ENCODE data around the gene ESCO1.
"Not testable (repeated sequence)": the region's sequence is repeated elsewhere in the genome, so short reads cannot be mapped to it uniquely, and the experiment has no call there.

The ESCO1 gene
- long read RNA-seq, donor 1, partial matches to known transcripts, result 19 of 19 reads
- long read RNA-seq, donor 1, other reads (novel, unspliced or antisense), result 0 of 19 reads
- long read RNA-seq, donor 2, result 0 reads
- long read RNA-seq, donor 3, full-length matches to known transcripts, result 1 of 7 reads
- long read RNA-seq, donor 3, partial matches to known transcripts, result 6 of 7 reads
- long read RNA-seq, donor 3, other reads (novel, unspliced or antisense), result 0 of 7 reads
- long read RNA-seq, donor 4, full-length matches to known transcripts, result 1 of 22 reads
- long read RNA-seq, donor 4, partial matches to known transcripts, result 21 of 22 reads
- long read RNA-seq, donor 4, other reads (novel, unspliced or antisense), result 0 of 22 reads
- long read RNA-seq, donor 5, full-length matches to known transcripts, result 1 of 10 reads
- long read RNA-seq, donor 5, partial matches to known transcripts, result 9 of 10 reads
- long read RNA-seq, donor 5, other reads (novel, unspliced or antisense), result 0 of 10 reads
- long read RNA-seq, donor 6, partial matches to known transcripts, result 9 of 9 reads
- long read RNA-seq, donor 6, other reads (novel, unspliced or antisense), result 0 of 9 reads
- long read RNA-seq, donor 7, result 0 reads
- long read RNA-seq, donor 8, full-length matches to known transcripts, result 1 of 1 reads
- long read RNA-seq, donor 8, partial matches to known transcripts, result 0 of 1 reads
- long read RNA-seq, donor 8, other reads (novel, unspliced or antisense), result 0 of 1 reads

GRCh38 chr18:21600526-21601410 lies at the start of gene ESCO1:
Gene ESCO1 (minus strand): TSS chr18:21600704. CDS start chr18:21574843, 25,861 bp downstream.
- peak; percentile 97 for DNase-seq

GRCh38 chr18:21640375-21640774 lies 39.9 kb upstream of the ESCO1 start:
- DNase-seq, result not testable (repeated sequence)

- no peak for DNase-seq
Measured at GRCh38 chr18:21638822-21639221, 38.3 kb upstream of the ESCO1 start.

- no peak for DNase-seq
Measured at GRCh38 chr18:21636769-21637168, 36.3 kb upstream of the ESCO1 start.

- no peak for DNase-seq
Measured at GRCh38 chr18:21634588-21635199, 34.2 kb upstream of the ESCO1 start.

GRCh38 chr18:21632393-21632792 lies 31.9 kb upstream of the ESCO1 start:
- no peak for DNase-seq

- DNase-seq, result no peak
Measured at GRCh38 chr18:21629089-21629832, 28.8 kb upstream of the ESCO1 start.

GRCh38 chr18:21621640-21622039 lies 21.1 kb upstream of the ESCO1 start:
- DNase-seq, result not testable (repeated sequence)

GRCh38 chr18:21612125-21613039 lies 11.9 kb upstream of the ESCO1 start, which contains the start of gene SNRPD1:
Gene SNRPD1 (plus strand): TSS chr18:21612314. CDS start chr18:21612430, 116 bp downstream.
- DNase-seq, result peak; percentile 94

- DNase-seq, result not testable (repeated sequence)
Measured at GRCh38 chr18:21611401-21612124, 11.1 kb upstream of the ESCO1 start.

GRCh38 chr18:21605213-21605612 lies 4.7 kb upstream of the ESCO1 start:
- DNase-seq, result no peak

- no peak for DNase-seq
Measured at GRCh38 chr18:21604671-21605070, 4.2 kb upstream of the ESCO1 start.

- DNase-seq, result no peak
Measured at GRCh38 chr18:21602299-21602587, 1.7 kb upstream of the ESCO1 start.

GRCh38 chr18:21599585-21600525 lies 649 bp downstream of the ESCO1 start:
- no peak for DNase-seq

GRCh38 chr18:21598726-21599584 lies 1.5 kb downstream of the ESCO1 start:
- peak; percentile 32 for DNase-seq

- DNase-seq, result no peak
Measured at GRCh38 chr18:21597620-21598019, 2.9 kb downstream of the ESCO1 start.

- no peak for DNase-seq
Measured at GRCh38 chr18:21593540-21594257, 6.8 kb downstream of the ESCO1 start.

Data from right kidney (tissue), 9 donors.